NB4 (cell line): ENCODE measurements around the gene GALNS.

ENCODE experiments used
- DNase-seq: peaks from one replicate; pipeline ENCODE4 v3.0.0; 2010; ENCODE audit warnings: low read depth
- H3K4me3 ChIP-seq: one replicate; pipeline ENCODE4 v1.5.1; 2011; ENCODE audit warnings: mild to moderate bottlenecking, low read depth, low read length, moderate library complexity
- CTCF ChIP-seq: IDR thresholded peaks from one replicate; pipeline ENCODE4 v1.5.1; 2012; ENCODE audit warnings: low read depth, low read length
- MAX ChIP-seq: IDR thresholded peaks from 2 replicates; pipeline ENCODE4 v1.6.1; 2011; ENCODE audit warnings: low read depth, low read length
- MYC ChIP-seq: IDR thresholded peaks from 2 replicates; pipeline ENCODE4 v1.6.1; 2011; ENCODE audit warnings: low read depth, low read length
- POLR2A ChIP-seq: IDR thresholded peaks from 2 replicates; pipeline ENCODE4 v1.6.1; 2011; ENCODE audit warnings: mild to moderate bottlenecking; ENCODE audit not compliant: insufficient read length; ENCODE audit errors: extremely low read depth

GALNS gene

GRCh38 chr16:88834670-88835069 is 22.1 kb downstream of the GALNS start:
- DNase-seq = no peak
- H3K4me3 ChIP-seq = no peak overlapping the region
- TF ChIP-seq MYC (no peak), POLR2A (no peak), MAX (no peak), CTCF (no peak)

GRCh38 chr16:88833086-88833485 is 23.7 kb downstream of the GALNS start:
- H3K4me3 ChIP-seq = no peak overlapping the region
- DNase-seq = no peak
- TF ChIP-seq MAX = no peak
- TF ChIP-seq MYC = no peak
- TF ChIP-seq CTCF = no peak
- TF ChIP-seq POLR2A = no peak

DNA sequence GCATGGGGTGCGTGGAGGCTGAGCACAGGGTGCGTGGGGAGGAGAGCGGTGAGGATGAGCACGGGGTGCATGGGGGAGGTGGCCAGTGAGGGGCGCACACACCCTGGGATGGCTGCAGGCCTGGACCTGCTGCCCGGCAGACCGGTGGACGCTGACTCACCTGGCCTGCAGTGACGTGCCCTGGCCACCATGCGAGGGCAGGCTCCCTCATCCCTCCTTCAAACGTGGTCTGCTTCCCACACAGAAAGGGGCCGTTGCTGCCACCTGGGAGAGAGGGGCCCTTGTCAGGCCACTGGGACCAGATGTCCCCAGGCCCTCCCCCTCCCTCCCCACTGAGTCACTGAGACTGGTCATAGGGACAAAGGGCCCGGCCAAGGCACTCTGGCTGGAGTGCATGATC is 24.9 kb downstream of the GALNS start:
- no peak for DNase-seq

DNA sequence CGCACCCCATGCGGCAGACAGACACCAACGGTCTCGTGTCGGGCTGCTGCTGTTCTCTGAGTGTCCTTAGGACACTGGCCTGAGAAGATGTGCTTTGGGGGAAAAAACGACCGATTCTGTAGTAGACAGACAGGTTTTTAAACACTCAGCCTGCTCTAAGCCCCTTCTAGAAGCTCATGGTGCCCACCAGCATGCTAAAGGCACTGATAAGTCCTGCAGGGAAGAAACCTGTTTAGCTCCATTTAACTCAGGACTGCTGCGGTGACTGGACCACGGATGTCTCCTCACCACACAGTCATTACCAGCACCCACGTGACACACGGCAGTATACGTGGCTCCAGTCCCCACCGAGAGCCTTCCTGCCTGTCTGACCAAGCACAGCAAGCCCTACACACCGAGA is 26.0 kb downstream of the GALNS start:
- DNase-seq = no peak
- H3K4me3 ChIP-seq = no peak overlapping the region
- no peak for TF ChIP-seq CTCF
- TF ChIP-seq POLR2A = no peak
- no peak for TF ChIP-seq MYC
- TF ChIP-seq MAX = no peak

More for the DNA sequence above, 24.9 kb downstream of the GALNS start:
- TF ChIP-seq MAX = no peak
- TF ChIP-seq MYC = no peak
- no peak for TF ChIP-seq CTCF
- TF ChIP-seq POLR2A = no peak
- no peak overlapping the region for H3K4me3 ChIP-seq

- no peak for DNase-seq
- H3K4me3 ChIP-seq = no peak overlapping the region
- TF ChIP-seq MYC (no peak), MAX (no peak), CTCF (no peak), POLR2A (no peak)
Observed at GRCh38 chr16:88830258-88830657, 26.5 kb downstream of the GALNS start.

GRCh38 chr16:88828711-88829110 is 28.0 kb downstream of the GALNS start:
- H3K4me3 ChIP-seq = no peak overlapping the region
- DNase-seq = no peak
- TF ChIP-seq CTCF = no peak
- no peak for TF ChIP-seq MYC
- no peak for TF ChIP-seq POLR2A
- no peak for TF ChIP-seq MAX
